ENCODE measurements around the gene BORCS6.

BORCS6 gene

DNA sequence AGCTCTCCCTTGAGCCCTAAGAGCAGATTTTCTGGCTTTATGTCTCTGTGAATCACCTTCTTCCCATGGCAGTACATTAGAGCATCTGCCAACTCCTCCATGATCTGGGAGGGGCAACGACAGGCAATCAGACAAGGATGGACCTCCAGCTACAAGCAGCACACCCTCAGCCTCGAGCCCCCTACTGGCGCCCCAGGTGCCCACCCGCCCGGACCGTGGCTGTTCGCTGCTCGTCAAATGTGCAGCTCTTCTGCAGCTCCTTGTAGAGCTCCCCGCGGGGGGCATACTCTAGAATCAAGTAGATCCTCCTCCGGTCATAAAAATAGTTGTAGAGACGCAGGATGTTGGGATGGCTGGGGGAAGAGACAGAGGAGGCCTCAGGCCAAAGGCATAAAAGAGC lies 16.6 kb upstream of the BORCS6 start:
- DNase-seq (ENCODE audit: extremely low read depth, low read depth) = no peak
- TF ChIP-seq, protein P1, sequence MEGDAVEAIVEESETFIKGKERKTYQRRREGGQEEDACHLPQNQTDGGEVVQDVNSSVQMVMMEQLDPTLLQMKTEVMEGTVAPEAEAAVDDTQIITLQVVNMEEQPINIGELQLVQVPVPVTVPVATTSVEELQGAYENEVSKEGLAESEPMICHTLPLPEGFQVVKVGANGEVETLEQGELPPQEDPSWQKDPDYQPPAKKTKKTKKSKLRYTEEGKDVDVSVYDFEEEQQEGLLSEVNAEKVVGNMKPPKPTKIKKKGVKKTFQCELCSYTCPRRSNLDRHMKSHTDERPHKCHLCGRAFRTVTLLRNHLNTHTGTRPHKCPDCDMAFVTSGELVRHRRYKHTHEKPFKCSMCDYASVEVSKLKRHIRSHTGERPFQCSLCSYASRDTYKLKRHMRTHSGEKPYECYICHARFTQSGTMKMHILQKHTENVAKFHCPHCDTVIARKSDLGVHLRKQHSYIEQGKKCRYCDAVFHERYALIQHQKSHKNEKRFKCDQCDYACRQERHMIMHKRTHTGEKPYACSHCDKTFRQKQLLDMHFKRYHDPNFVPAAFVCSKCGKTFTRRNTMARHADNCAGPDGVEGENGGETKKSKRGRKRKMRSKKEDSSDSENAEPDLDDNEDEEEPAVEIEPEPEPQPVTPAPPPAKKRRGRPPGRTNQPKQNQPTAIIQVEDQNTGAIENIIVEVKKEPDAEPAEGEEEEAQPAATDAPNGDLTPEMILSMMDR (IDR thresholded peaks at IDR 0.05; ENCODE audit: low read depth, low read length) = no peak

DNA sequence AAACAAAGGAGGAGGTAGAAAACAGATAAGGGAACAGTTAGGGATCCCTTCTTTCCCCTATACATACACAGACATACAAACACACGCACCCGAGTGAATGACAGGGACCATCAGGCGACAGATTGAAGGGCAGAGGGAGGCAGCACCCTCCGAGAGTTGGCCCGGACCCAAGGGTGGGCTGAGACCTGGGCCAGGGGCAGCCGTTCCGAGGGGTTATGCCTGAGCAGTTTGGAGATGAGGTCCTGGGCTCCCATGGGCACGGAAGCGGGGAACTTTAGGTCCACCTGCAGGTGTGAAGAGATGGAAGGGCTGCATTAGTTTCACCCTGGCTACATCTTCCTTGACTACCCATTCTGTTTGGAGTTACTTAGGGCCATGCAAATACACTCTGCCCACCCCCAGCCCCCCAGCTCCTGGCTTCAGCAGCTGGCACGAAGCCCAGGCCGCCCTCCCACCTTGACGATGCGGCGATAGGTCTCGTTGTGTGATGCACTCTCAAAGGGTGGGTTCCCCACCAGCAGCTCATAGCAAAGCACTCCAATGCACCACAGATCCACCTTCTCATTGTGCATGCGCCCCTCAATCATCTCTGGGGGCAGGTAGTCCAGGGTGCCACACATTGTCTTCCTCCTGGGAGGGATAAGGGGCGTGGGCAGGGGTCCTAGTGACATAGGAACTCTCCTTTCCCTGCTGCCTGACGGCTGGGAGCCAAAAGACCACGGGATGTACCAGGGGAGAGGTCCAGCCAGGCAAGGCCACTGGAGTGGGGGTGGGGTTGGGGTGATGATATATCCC lies 15.0 kb upstream of the BORCS6 start:
- DNase-seq (ENCODE audit: extremely low read depth, low read depth) = no peak
- TF ChIP-seq, protein P1 (IDR thresholded peaks at IDR 0.05; ENCODE audit: low read depth, low read length) = no peak

DNA sequence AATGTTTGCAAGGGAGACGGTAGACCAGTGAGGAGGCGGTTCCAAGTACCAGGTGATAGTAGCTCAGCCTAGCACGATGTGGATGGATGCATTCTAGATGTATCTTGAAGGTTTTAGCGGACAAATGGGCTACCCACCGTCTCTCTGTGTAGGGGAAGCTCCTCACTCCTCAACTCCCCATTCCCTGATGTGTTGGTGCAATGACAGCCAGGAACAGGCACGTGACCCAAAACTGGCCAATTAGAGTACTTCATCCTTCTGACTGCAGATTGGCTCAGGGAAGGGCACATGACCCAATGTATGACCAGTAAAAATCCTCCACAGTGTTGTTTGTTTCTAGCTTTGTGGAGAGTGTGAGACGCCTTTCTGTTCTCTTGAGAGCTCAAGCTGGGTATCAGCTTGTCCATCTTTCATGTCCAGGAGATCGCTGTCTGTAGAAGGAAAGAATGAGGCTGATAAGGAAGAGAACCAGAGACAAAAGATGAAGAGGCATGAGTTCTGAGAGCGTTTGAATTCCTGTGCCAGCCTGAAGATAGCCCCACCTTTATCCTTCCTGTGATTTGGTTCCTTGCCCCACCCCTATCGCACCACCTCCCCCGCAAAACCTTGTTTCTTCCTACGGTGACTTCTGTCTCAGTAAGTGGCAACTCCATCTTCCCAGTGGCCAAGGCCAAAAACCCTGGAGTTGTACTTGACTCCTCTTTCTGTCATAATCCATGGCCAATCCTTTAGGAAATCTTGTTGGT lies 2.3 kb upstream of the BORCS6 start:
- no peak for DNase-seq (ENCODE audit: extremely low read depth, low read depth)
- TF ChIP-seq, protein P1 (IDR thresholded peaks at IDR 0.05; ENCODE audit: low read depth, low read length) = no peak

DNA sequence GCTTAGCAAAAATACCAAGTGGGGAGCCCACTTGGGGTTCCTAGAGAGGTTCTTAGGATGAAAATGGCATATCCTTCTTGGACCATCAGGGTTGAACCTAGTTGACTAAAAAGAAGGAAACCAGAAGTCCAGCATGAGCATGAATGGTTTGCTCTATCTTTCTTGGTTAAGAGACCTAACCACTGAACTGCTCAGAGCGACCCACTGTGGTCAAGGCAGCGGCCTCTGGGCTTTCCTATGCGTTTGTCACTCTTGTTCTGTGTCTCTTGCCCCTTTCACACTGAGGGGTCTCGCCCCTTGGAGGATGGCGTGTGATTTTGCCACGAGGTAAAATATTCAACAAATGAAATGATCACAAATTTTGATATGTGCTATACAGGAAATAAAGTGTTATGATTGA lies 526 bp upstream of the BORCS6 start:
- TF ChIP-seq, protein P1 (IDR thresholded peaks at IDR 0.05; ENCODE audit: low read depth, low read length) = no peak
- DNase-seq (ENCODE audit: extremely low read depth, low read depth) = no peak

DNA sequence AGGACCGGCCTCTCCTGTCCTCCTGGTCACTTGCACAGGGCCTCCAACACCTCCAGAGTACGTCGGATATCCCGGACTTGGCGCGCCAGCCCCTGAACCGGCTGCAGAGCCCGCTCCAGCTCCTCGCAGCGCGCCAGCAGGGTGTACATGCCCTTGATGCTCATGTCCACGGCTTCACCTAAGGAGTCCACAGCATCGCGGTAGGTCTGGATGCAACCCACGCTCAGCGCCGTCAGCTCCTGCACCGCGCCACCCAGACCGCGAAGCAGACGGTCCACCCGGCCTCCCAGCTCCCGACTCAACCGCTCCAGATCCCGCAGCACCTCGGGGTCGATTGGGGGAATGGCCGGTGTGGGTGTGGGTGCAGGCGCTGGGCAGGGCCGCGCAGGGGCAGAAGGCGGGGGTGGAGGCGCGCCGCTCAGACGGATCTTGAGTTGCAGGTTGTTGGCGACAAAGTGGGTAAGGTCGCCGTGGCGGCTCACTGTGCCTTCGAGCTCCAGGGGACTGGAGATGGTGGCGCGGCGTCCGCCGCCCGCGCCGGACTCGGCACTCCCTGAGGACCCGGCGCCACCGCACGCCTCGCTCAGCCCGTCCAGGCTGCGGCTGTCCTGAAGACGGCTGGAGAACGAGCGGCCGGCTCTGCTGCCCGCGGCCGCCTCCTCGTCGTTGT lies 804 bp downstream of the BORCS6 start:
- no peak for DNase-seq (ENCODE audit: extremely low read depth, low read depth)
- TF ChIP-seq, protein P1 (IDR thresholded peaks at IDR 0.05; ENCODE audit: low read depth, low read length) = no peak

DNA sequence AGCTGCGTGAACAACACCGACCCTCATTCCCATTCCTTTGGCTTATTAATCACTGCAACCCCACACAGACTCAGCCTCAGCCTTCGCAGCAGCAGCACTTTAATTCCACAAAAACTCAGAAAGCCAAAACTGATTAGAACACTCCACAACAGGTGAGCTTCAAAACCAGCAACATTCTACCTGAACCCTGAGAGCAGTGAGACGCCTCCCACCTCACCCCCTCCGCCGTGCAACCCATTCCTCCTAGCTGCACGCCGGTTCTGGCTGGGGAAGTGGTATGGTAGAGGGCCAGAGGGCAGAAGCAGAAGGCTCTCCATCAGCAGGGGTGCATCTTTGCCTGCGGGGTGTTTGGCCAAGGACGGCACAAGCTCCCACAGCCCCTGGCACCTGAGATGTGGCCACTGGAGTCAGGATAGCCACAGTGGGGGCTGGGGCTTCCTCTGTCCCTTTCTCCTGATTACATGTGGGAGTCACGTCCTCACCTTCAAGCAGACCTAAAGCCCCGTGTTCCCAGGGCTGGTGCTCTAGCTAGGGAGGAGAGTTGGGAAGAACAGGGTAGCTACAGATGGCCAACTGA lies 1.6 kb downstream of the BORCS6 start:
- TF ChIP-seq, protein P1 (IDR thresholded peaks at IDR 0.05; ENCODE audit: low read depth, low read length) = no peak
- no peak for DNase-seq (ENCODE audit: extremely low read depth, low read depth)

All from AG09319 (cell line).